GM21515 (cell line): Measurements from ENCODE around the gene SVOP.

ENCODE experiments used
- ATAC-seq: cut with Tn5 transposase; IDR thresholded peaks from one replicate; pipeline ENCODE4 v1.9.1; 2021; ENCODE audit not compliant: unreplicated experiment

Gene SVOP

DNA sequence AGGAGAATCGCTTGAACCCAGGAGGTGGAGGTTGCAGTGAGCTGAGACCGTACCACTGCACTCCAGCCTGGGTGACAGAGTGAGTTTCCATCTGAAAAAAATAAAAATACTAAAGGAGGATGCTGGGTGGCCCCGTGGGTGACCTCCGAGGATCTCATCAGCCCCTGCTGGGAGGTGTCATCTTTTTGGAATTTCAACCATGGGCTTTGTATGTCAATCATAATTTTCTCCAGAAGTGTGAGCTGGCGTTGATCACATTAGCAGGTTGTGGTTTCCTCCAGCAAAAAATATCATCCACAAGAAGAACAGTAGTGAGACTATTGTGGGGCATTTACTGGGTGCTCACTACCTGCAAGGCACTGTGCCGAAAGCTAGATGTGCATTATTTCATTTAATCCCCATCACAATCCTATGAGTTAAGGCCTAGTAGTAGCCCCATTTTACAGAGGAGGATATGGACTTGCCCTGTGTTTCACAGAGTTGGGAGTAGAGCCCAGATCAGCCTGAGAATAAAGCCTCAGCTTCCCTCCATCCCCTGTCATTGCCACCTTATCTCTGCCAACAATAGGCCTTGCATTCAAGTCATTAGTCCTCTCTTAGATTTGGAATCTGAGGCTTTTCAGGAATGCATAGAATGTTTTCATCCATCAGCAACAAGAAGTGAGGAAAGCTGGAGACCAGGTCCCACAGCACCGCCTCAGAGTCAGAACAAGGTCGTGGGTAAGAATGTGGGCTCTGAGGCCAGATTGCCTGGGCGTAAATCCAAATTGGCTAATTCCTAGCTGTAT lies 39.8 kb downstream of the SVOP start:
- no peak for ATAC-seq

DNA sequence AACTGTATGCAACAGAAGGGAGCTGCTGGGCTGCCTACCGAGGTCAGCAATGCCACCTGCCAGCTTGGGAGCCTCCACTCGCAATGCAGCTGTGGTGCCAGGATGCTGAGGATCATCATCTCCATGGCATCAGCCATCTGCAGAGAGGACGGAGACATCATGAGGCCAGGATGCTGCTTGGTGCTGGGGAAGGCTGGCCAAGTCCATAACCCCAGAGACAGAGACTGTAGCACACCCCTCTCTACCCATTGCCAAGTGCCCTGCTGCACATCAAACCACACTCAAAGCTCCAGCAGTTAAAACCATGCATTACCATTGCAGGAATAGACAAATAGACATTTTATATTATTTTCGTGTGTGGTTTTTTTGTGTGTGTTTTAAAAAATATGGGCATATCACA lies 43.5 kb downstream of the SVOP start:
- ATAC-seq, result no peak

DNA sequence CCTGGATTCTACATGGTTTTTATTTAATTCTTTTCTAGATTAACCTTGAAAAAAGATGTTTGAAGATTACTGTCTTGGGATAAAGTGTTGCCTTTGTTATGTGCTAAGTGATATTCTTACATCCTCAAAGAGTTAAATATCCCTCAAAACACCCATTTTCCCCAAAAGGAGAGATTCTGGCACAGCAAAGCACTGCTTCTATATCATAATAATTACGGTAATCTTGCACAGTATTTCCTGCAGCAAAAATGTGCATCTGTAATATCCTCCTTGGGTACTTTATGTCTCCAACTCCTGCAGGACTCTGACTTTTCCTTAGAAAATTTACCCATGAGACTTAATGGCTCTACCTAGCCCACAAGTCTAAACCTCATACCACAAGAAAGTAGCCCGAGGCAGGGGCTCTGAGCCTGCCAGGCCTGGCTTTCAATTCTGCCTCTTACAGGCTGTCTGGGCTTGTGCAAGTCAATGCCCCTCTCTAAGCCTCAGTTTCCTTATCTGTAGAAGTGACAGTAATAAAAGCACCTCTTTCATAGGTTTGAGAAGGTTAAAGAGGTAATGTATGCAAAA lies 45.8 kb downstream of the SVOP start:
- ATAC-seq, result no peak

DNA sequence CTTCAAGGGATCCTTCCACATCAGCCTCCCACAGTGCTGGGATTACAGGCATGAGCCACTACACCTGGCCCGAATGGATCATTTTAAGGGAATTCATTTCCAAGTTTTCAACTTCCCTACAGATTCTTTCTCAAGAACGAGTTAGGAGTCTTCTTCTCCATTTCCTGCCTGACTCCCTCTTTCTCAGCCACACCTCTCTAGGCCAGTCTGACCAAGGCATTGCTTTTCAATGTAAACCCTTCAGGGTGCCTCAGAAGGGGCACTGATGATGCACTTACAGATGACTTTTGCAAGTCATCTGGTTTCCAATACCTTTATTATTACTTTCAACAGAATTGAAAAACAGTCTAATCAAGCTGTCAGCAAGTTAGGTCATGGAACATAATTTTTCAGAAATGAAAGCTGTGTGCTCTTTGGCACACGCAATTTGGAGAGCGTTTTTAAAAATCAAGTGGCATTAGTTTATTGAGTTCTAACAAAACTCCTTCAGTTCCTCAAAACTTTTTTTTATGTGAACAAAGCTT lies 47.2 kb downstream of the SVOP start:
- no peak for ATAC-seq

DNA sequence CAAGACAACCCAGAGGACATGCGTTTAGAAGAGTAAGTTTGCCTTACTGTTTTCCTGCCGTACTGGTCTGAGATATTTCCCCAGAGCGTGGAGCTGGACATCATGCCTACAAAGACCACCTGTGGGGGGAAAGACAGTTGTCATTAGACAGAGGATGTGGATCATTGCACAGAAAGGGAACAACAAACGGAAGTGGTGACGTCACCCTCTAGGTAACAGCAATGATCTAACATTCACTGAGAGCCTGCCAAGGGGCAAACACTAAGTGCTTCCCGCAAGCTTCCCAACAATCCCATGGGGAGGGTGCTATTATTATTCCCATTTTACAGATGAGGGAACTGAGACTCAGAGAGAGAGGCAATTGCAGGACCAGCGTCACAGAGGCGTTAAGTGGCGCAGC lies 48.5 kb downstream of the SVOP start:
- no peak for ATAC-seq

DNA sequence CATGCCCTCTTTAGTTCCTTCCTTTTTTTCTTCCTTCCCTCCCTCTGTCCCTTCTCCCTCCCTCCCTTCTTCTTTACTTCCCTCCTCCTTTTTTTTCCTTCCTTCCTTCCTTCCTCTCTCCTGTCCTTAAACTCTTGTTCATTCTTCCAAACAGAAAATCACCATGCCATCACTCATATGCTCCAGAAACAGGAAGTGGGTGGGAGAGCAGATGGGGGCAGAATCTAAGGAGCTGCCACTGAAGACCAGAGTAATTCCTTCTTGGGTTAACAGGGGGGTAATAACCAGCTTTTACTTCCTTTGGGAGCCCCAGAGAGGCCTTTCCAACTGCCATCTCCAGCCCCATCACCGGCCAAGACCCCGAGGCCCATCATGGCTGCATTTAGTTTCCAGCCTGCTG lies 51.2 kb downstream of the SVOP start:
- no peak for ATAC-seq

DNA sequence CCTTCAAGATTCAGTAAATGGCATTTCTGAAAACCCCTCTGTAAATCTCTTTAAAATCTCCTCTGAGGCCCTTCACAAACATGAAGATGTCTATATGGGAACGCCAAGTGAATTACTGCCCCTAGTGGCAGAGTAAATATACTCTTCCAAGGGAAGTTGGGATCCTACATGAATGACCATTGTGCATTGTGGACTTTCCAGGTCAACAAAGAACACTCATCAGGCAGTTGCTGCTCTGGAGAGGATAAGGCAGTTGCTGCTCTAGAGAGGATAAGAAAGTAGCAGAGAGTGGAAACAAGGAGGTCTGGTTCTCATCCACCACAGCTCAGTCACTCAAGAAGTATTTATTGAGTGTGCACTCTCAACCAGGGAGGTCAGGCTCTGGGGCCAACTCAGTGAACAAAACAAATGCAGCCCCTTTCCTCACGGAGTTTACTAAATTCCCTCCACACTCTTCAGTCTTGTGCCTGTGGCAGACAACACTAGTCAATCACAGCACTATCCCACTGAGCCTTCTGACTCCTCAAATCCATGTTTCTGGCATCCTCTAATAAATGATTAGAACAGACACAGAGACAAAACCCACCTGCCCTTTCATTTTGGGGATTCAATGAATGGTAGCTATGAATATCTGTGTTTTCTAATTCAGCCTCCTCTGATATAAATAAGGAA lies 52.9 kb downstream of the SVOP start:
- no peak for ATAC-seq

DNA sequence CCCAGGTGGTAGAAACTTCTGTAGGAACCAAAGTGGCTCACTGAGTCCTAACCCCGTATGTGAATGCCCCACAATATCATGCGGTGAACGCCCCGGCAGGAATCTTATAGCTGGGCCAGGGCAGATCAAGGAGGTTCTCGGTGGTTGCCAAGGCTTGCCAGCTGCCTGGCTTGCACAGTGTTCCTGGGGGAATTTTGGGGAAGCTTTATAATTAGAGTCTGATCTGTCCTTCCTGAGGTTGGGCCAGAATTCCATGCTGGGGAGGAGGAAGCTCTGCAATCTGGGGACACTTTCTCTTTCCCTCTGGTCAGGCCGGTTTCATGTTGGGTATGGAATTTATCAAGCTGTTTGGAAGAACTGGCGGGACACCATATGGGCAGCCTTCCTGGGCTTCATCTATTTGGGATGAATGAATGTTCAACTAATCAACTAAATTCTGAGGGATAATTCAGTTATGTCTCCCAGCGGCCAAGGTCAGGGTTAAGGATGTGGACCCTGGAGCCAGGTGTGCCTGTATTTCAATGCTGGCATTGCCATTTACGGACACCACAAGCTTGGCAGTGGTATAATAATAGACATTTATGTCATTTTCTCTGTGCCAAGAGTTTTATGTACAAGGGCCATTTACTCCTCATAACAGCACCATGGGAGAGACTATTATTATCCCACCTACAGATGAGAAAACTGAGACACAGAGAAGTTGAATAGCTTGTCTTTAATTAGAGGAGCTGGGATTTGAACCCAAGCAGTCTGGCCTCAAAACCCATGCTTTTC lies 54.3 kb downstream of the SVOP start:
- no peak for ATAC-seq

DNA sequence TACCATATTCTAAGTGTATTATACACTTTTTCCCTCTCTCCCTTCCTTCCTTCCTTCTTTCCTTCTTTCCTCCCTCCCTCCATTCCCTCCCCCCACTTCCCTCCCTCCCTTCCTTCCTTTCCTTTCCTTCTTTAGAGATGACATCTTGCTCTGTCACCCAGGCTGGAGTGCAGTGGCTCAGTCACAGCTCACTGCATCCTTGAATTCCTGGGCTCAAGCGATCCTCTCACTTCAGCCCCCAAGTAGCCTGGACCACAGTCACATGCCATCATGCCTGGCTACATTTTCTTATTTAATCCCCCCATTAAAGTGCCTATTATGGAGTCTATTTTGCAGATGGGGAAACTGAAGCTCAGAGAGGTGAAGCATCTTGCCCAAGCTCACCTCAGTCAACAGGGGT lies 55.0 kb downstream of the SVOP start:
- ATAC-seq, result no peak

DNA sequence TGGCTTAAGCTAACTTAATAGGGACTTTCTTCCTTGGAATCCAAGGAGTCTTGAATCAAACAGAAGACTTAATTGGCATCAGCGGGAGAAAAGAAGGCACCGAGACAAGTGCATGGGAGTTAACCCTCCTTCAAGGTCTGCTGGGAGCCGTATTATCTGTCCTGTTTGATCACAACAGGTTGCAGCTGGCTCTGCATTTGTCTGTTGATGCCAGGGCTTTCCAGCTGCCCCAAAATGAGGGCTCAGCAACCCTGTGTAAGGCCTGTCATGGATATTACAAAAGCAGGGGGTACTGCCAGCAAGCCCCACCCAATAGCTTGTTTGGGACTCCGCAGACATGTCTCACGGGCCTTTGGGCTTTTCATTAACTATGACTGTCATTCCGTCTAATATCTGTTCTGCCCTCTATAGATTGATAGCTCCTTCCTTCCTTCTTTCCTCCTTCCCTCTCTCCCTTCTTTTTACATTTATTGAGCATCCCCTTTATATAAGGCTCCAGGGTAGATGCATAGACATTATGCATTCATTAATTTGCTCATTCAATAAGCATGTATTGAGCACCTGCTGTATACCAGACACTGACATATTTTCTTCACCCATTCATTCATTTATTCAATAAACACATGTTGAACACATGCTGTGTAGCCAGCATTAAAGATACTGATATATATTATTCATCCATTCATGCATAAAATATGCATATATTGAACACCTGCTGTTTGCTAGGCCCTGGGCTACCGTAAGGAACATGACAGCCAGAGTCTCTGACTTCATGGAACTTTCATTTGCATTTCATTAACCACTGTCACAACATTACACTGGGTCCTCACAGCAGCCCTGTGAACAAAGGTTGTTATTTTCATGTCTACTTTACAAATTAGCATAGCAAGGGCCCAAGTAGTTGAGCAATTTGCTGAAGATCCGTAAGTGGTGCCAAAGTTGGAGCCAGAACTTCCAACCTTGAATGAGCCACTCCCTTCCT lies 56.2 kb downstream of the SVOP start:
- ATAC-seq, result no peak

DNA sequence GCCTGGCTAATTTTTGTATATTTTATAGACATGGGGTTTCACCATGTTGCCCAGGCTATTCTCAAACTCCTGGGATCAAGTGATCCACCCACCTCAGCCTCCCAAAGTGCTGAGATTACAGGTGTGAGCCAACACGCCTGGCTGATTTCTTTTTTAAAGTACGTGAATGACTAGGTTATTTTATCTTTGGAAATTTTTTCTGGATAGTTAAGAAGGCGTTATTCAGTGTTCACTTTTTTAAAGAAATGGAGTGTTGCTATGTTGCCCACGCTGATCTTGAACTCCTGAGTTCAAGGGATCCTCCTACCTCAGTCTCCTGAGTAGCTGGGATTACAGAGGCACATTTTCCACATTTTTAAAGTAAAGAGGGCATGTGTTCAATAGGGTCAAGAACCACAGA lies 58.6 kb downstream of the SVOP start:
- ATAC-seq, result no peak

DNA sequence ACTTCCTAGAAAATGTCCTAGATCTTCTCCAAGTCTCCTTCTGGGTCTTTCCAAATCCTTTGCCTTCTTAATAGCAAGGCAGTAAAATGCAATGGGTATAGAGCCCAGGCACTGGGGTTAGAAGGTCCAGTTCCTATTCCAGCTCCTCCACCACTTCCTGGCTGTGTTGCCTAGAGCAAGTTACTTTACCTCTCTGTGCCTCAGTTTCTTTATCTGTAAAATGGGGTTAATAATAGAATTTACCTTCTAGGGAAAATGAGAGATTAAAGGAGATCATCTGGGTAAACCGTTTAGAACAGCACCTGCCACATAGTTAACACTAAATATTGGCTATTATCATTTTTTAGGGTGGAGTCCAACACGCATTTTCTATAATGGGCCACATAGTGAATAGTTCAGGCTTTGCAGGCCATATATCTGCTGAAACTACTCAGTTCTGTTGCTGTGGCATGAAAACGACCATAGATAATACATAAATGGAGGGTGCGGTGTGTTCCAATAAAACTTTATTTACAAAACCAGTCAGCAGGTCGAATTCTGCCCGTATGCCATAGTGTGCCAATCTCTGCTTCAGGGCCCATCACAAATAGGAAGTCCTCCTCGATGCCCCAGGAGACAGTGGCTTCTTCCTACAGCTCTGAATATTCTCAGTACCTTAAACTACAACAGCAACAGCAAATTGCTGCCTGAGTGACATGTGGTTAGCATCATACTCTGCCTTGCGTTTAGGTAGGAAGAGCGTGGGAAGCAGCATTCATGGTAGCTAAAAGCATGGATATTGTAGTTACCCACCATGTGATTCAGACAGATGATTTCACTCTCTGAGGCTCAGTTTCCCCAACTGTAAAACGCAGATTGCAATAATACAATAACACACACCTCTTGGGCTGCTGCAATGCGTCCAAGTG lies 60.9 kb downstream of the SVOP start:
- no peak for ATAC-seq

DNA sequence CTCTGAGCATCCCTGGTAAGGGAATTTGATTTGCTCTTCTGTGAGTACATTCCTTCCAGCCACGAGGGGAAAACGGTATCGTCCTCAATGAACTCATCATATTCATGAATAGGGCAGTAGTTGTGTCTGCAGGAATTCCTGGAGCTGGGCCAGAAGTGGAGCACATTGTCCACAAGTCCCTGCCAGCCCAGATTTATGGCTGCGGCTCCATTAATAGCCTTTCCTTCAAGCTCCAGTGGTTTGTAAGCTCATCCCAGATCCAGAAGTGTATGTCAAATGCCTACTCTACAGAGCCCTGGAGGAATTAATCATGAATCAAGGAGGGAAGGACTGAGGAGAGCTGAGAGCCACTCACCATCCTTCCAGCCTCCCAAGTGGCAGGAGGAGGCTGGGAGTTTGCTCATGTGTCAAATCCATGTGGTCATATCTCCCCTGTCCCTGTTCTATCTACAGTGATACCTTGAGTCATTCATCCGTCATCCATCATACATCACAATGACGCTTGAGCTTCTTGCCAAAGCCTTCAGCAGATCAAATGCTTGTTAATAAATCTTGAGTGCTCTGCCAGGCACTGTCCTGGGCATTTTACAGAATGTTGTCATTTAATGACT lies 65.5 kb downstream of the SVOP start:
- no peak for ATAC-seq

DNA sequence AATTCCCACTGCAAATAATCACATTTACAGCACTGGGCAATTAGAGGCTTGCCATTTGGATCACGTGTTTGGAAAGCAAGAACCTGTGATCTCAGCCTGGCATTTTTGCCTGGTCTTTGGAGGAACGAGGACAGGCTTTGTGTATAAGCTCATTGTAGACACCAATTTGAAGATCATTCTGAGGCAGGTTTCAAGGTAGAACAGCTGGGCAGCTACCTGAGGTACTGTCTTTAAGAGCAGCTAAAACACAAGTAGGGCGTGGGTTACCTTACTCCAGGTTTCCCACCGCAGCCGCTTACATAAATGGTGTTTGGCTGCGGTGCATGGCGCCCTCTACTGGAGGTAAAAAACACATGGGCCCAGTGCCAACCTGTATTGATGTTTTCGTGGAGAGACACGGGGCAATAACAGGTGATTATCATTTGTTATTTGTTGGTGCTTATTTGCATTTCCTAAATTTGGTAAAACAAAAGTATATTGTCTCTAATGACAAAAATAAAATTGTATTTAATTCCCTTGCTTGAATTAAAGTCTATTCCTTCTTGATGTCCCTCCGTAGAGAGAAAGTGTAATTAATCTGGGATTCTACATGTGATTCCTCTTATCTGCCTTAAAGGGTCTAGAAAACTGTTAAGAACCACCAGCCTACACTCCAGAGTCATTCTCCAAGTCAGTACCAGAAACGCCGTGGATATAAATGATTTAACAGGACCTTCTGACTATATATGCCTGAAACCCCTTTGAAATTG lies 69.7 kb downstream of the SVOP start:
- ATAC-seq, result no peak

DNA sequence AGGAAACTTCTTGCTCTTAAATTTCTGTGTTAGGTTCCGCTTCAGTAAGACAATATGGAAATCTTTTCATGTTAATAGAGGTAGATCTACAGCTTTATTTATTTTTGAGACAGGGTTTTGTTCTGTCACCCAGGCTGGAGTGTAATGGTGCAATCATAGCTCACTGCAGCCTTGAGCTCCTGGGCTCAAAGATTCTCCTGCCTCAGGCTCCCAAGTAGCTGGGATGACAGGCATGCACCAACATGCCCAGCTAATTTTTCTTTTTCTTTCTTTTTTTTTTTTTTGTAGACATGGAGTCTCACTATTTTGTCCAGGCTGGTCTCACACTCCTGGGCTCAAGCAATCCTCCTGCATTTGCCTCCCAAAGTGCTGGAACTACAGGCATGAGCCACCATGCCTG lies 70.9 kb downstream of the SVOP start:
- ATAC-seq, result no peak

DNA sequence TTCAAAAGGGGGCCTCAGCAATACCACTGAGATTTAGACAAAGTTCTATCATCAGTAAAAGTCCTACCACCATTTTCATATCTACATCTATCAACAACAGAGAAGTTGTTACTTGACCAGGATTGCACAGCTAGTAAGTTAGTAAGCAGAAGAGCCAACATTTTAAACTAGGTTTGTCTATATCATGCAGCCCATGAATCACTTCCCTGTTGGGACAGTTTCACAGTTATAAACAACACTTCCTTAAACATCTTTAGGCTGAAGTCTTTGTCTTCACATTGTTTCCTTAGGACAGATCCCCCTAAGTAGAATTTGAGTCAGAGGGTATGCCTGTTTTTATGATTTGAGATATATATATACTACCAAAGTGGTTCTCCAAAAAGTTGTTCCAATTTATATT lies 72.5 kb downstream of the SVOP start:
- no peak for ATAC-seq

DNA sequence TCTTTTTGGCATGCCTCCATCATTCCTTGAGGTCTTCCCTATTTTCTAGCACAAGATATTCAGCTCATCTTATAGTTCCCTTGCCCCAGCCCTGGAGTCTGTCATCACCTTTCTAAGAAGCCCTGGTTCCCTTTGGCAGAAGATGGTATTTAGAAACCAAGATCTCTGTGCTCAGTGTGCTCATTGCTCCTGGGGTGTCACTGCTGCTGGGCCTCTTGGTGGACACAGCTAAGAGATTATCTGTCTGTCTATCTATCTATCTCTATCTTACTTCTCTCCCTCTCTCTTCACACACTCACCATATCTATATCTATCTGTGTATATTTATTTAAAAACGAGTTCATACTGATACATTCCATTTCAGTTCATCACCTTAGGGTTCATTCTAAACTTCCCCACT lies 73.8 kb downstream of the SVOP start:
- ATAC-seq, result no peak

DNA sequence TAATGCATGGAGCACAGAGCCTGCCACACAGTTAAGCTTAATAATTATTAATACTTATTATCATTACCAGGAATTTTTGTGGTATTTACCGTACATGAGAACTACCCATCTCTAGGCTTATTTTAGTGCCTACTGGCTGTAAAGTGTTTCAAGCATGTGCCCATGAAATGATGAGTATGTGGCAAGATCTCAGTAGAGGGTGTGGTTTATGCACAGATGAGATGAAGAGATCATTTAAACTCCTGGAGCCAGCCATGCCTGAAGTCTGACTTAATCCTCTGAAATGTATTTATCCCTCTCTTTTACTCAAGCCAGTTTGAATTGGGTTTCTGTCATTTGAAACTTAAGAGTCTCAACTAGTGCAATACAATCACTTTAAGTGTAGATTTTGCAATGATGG lies 80.7 kb downstream of the SVOP start:
- ATAC-seq, result no peak
